Measurements from ENCODE around the gene SMCHD1.
"Not testable (repeated sequence)": the region's sequence is repeated elsewhere in the genome, so short reads cannot be mapped to it uniquely, and the experiment has no call there.

Gene SMCHD1

DNA sequence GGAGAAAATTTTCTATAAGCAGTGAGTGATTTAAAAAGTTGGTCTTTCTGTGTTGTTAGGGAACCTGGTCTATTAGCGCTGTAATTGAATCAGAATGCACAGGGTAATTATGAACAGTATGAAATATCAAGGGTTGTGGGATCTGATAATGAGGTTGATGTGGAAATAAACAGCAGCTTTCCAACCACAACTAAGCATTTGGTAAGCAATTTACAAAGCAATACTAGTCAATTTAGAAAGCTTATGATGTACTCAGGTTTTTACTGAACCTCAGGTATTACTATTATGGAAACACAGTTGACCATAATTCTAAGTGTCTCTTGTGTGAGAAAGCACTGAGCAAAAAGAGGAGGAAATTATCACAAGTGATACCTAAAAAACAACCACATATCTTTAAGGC is 11.0 kb upstream of the SMCHD1 start:
- Mint-ChIP-seq H3K36me3 (ENCODE audit: low read depth) (no peaks in the 10 kb centered on the region), H3K4me3 (no peak overlapping the region), H3K4me1 (ENCODE audit: low read depth) (peaks cover 35% of the 10 kb centered on the region), H3K27me3 (no peaks in the 10 kb centered on the region), H3K9me3 (no peaks in the 10 kb centered on the region), H3K27ac (no peak overlapping the region)
- intact Hi-C loops (cut with micrococcal nuclease) = loop anchor here (5.0 kb wide), 1 partner anchor 37 kb away; no protein-coding TSS in a partner anchor

DNA sequence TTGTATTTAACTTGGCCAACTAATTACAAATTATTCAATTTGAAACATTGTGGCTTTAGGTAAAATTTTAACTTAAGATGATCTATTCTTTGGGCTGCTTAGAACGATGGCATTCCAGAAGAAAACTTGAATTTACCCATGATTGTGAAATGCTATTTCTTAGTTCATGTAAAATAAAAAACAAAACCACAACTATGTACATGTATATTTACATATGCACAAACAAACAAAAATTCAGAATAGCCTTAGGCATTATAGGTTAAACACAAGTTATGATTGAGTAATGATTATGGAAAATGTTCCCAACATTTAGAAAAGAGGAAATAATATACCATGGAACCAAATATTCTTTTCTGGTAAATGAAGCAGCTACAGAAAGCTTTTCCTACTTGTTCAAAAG is 3.5 kb upstream of the SMCHD1 start:
- H3K4me1 Mint-ChIP-seq (ENCODE audit: low read depth) = peaks cover 26% of the 10 kb centered on the region
- H3K4me3 Mint-ChIP-seq = no peak overlapping the region
- intact Hi-C loops (cut with micrococcal nuclease) = no loop called here
- no peak overlapping the region for H3K27ac Mint-ChIP-seq
- H3K9me3 Mint-ChIP-seq = no peaks in the 10 kb centered on the region
- no peaks in the 10 kb centered on the region for H3K27me3 Mint-ChIP-seq
- peaks cover 21% of the 10 kb centered on the region for H3K36me3 Mint-ChIP-seq (ENCODE audit: low read depth)

DNA sequence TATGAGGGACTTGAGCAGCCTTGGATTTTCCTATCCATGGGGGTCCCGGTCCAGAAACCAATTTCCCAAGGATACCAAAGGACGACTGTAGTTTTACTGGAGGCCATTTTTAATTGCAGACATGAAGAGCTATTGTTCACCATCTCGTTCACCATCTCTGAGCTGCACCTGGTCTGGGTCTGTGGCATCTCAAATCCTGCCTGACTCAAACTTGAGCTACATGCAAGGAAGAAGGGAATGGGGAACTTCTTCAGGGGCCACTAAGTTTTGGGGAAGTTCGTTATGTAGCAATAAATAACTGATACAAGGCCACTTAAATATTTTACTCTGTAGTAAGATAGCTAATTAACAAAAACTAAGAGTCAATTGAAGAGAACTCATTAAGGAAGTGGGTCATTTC is 2.1 kb upstream of the SMCHD1 start:
- H3K36me3 Mint-ChIP-seq (ENCODE audit: low read depth) = peaks cover 22% of the 10 kb centered on the region

DNA sequence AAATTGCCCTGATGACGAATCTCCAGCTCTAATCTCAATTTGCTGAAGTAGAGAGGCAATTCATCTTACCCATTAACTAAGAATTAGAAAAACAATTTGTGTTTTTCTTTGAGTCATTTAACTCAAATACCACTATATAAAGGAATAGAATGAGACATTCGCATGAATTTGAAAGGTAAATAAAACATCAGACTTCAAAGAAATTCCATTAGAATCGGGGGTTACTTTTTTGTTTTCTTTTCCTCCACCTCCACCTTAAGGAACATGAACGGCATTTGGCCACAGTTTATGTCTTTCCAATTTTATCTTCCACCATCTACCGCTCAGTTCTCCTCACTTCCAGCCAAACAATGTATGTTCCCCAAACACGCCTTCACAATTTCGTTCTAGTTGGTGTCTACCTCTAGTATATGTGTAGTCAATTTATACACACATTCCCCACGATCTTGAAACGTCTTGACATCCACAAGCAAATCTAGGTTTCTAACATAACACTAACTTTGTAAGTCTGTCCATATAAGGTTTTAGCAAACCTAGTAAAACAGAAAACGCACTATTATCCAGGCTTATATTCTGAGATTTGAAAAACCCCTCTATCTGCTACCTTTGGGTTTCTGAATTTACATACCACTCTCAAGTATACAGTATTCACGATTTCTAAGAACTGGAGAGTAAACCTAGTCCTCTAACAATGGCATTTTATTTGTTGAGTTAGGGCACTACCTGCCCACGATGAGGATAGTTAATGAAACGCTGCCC is 1.2 kb upstream of the SMCHD1 start:
- Mint-ChIP-seq H3K27me3 (no peaks in the 10 kb centered on the region), H3K4me3 (peak overlapping the region; percentile 94), H3K4me1 (ENCODE audit: low read depth) (peaks cover 33% of the 10 kb centered on the region), H3K9me3 (no peaks in the 10 kb centered on the region), H3K27ac (peak overlapping the region; percentile 98), H3K36me3 (ENCODE audit: low read depth) (peaks cover 22% of the 10 kb centered on the region)
- intact Hi-C loops (cut with micrococcal nuclease) = no loop called here

More for the DNA sequence above, 2.1 kb upstream of the SMCHD1 start:
- H3K27ac Mint-ChIP-seq = peak overlapping the region; percentile 98
- H3K9me3 Mint-ChIP-seq = no peaks in the 10 kb centered on the region
- no peaks in the 10 kb centered on the region for H3K27me3 Mint-ChIP-seq
- H3K4me1 Mint-ChIP-seq (ENCODE audit: low read depth) = peaks cover 33% of the 10 kb centered on the region
- intact Hi-C loops (cut with micrococcal nuclease) = no loop called here
- H3K4me3 Mint-ChIP-seq = no peak overlapping the region

DNA sequence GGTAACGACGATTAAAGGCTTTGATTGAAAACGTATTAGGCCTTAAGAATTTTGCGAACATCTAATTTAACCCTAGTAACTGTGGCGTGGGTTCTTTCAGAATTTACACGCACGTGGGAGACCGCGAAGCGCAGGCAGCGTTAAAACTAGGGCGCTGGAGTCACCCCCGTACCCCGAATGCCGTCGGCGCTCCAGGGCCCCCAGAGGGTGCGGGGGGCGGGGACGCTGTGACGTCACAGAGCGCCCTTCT is 673 bp upstream of the SMCHD1 start:
- Mint-ChIP-seq H3K27ac (peak overlapping the region; percentile 98), H3K4me3 (peak overlapping the region; percentile 94), H3K27me3 (no peaks in the 10 kb centered on the region), H3K9me3 (no peaks in the 10 kb centered on the region), H3K4me1 (ENCODE audit: low read depth) (peaks cover 28% of the 10 kb centered on the region), H3K36me3 (ENCODE audit: low read depth) (peaks cover 22% of the 10 kb centered on the region)
- intact Hi-C loops (cut with micrococcal nuclease) = loop anchor here (1.0 to 5.0 kb wide), 4 partner anchors 48 to 592 kb away; partner anchors contain the start of genes LPIN2, METTL4, MYL12A and NDC80

DNA sequence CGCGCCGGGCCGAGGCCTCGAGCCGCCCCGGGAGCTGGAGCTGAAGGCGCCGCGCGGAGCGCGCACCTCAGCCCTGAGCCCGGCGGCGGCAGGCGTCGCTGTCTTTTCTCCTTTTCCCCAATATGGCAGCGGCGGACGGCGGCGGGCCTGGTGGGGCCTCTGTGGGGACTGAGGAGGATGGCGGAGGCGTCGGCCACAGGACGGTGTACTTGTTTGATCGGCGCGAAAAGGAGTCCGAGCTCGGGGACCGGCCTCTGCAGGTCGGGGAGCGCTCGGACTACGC is 369 bp downstream of the SMCHD1 start:
- H3K4me3 Mint-ChIP-seq = peak overlapping the region; percentile 94
- intact Hi-C loops (cut with micrococcal nuclease) = loop anchor here (1.0 to 5.0 kb wide), 4 partner anchors 49 to 591 kb away; partner anchors contain the start of genes LPIN2, METTL4, MYL12A and NDC80
- H3K36me3 Mint-ChIP-seq (ENCODE audit: low read depth) = peaks cover 25% of the 10 kb centered on the region
- H3K9me3 Mint-ChIP-seq = no peaks in the 10 kb centered on the region
- H3K27me3 Mint-ChIP-seq = no peaks in the 10 kb centered on the region
- peaks cover 24% of the 10 kb centered on the region for H3K4me1 Mint-ChIP-seq (ENCODE audit: low read depth)
- H3K27ac Mint-ChIP-seq = peak overlapping the region; percentile 98

DNA sequence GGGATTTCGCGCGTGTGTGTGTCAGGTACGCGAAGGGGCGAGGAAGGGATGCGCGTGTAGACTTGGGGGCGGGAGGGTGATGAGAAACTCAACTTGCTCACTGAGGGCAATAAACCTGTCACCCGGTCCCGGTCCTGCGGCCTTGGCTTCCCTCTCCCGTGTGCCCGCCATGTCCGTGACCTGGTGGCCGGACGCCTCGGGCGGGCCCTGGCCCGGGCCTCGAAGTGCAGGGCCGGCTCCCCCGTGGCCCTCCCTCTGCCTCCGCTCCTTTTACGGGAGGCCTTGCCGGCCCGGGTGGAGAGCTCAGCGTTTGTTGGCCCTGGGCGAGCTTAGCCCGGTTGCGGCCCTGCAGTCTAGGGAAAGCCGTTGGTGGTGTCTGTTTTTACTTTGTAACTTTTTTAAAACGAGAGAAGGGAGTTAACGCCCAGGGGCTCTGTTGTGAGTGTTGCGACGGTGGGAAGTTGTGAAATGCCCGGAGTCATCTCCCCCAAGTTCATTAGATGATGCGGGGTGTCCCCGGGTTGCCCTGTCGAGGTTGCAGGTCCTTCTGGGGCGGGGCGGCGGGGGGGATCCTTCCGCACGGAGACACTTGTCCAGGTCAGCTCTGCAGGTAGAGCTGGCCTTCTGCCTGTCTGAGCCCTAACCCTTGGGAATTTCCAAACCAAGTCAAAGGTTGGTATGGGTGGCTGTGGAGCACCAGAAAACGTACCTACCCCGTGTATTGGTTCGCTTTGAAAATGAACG is 883 bp downstream of the SMCHD1 start:
- intact Hi-C loops (cut with micrococcal nuclease) = loop anchor here (5.0 kb wide), 3 partner anchors 49 to 591 kb away; partner anchors contain the start of genes LPIN2 and MYL12A
- Mint-ChIP-seq H3K9me3 (no peaks in the 10 kb centered on the region), H3K27me3 (no peaks in the 10 kb centered on the region), H3K4me3 (peak overlapping the region; percentile 94), H3K27ac (peak overlapping the region; percentile 98), H3K36me3 (ENCODE audit: low read depth) (peaks cover 30% of the 10 kb centered on the region), H3K4me1 (ENCODE audit: low read depth) (peaks cover 30% of the 10 kb centered on the region)

DNA sequence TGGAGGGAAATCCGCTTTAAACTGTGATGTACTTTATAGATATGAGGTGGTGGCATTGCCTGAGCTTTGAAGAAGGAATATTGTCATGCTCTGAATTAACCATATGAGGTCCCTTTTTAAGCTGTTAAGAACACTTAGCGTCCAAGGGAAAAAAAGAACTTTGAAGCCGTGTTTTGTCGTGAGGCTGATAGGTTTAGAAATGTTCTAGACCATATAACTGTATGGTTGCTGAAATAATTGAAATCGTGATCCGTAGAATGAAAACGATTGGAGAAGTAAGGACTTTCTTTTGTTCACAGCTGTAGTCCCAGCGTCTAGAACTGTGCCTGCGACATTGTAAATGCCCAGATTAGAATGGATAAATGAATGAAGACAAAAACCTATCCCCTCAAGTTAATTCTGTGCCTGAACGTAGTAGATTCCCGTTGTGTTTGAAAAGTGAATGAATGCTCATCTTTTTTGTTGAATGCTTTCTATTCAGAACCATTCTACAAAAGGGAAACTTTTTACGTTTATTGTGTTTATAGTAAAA is 1.5 kb downstream of the SMCHD1 start:
- Mint-ChIP-seq H3K9me3 (no peaks in the 10 kb centered on the region), H3K36me3 (ENCODE audit: low read depth) (peaks cover 33% of the 10 kb centered on the region), H3K27ac (peak overlapping the region; percentile 98), H3K4me1 (ENCODE audit: low read depth) (peaks cover 33% of the 10 kb centered on the region), H3K4me3 (peak overlapping the region; percentile 94), H3K27me3 (no peaks in the 10 kb centered on the region)
- intact Hi-C loops (cut with micrococcal nuclease) = loop anchor here (5.0 kb wide), 3 partner anchors 50 to 590 kb away; partner anchors contain the start of genes LPIN2 and MYL12A

DNA sequence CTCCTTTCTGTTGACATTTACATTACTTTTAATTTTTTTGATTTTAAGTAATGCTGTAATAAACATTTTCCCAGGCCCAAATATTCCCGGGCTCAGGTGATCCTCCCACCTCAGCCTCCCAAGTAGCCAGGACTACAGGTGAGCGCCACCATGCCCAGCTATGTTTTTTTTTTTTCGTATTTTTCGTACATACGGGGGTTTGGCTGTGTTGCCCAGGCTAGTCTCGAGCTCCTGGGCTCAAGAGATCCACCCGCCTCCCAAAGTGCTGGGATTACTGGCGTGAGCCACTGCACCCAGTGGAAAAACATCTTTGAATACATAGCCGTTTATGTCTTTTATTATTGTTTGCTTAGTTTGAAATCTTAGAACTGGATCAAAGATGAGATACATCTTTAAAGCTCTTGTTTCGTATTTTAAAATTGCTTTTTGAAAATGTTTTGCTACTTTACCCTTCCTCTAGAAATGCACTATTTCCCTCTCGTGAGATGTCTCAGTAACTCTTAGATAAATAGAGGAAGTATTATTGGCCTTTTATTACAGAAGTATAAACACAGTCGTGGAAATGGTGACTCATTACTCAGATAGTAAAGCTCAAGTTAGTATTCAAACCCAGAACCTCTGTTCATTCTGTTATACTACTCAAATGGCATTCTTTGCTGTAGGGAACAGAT is 2.4 kb downstream of the SMCHD1 start:
- Mint-ChIP-seq H3K4me3 (peak overlapping the region; percentile 71), H3K4me1 (ENCODE audit: low read depth) (peaks cover 35% of the 10 kb centered on the region), H3K36me3 (ENCODE audit: low read depth) (peaks cover 34% of the 10 kb centered on the region), H3K27ac (peak overlapping the region; percentile 81), H3K27me3 (no peaks in the 10 kb centered on the region), H3K9me3 (no peaks in the 10 kb centered on the region)
- intact Hi-C loops (cut with micrococcal nuclease) = loop anchor here (5.0 kb wide), 3 partner anchors 51 to 589 kb away; partner anchors contain the start of genes LPIN2 and MYL12A

DNA sequence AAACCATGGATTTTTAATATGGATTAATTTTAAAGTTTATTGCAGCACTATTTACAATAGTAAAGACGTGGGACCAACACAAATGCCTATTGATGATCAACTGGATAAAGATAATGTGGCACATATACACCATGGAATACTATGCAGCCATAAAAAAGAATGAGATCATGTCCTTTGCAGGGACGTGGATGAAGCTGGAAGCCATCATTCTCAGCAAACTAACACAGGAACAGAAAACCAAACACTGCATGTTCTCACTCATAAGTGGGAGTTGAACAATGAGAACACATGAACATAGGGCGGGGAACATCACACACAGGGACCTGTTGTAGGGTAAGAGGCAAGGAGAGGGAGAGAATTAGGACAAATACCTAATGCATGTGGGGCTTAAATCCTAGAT is 5.3 kb downstream of the SMCHD1 start:
- H3K4me3 Mint-ChIP-seq; intact Hi-C loops (cut with micrococcal nuclease); H3K27ac Mint-ChIP-seq; H3K9me3 Mint-ChIP-seq; H3K27me3 Mint-ChIP-seq: not testable (repeated sequence)
- H3K4me1 Mint-ChIP-seq (ENCODE audit: low read depth) = peaks cover 47% of the 10 kb centered on the region
- peaks cover 38% of the 10 kb centered on the region for H3K36me3 Mint-ChIP-seq (ENCODE audit: low read depth)

DNA sequence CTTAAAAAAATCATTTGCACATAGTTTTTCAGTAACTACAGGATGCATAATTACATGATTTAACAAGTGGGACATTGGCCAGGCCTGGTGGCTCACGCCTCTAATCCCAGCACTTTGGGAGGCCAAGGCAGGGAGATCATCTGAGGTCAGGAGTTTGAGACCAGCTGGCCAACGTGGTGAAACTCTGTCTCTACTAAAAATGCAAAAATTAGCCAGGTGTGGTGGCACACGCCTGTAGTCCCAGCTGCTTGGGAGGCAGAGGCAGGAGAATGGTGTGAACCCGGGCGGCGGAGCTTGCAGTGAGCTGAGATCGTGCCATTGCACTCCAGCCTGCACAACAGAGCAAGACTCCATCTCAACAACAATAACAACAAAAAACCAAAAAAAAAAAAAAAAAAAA is 6.8 kb downstream of the SMCHD1 start:
- intact Hi-C loops (cut with micrococcal nuclease); H3K4me3 Mint-ChIP-seq; H3K27me3 Mint-ChIP-seq; H3K9me3 Mint-ChIP-seq; H3K27ac Mint-ChIP-seq: not testable (repeated sequence)
- H3K36me3 Mint-ChIP-seq (ENCODE audit: low read depth) = peaks cover 36% of the 10 kb centered on the region
- H3K4me1 Mint-ChIP-seq (ENCODE audit: low read depth) = peaks cover 47% of the 10 kb centered on the region

DNA sequence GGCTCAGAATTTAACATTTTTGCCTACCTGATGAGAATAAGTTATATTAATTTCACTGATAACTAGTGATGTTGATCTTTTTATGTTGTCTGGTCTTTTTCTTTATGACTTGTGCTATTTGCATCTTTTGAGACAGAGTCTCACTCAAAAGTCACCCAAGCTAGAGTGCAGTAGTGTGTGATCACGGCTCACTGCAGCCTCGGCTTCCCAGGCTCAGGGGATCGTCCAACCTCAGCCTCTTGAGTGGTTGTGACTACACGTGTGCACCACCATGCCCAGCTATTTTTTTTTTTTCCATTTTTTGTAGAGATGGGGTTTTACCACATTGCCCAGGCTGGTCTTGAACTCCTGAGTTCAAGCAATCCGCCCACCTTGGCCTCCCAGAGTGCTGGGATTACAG is 7.5 kb downstream of the SMCHD1 start:
- H3K36me3 Mint-ChIP-seq (ENCODE audit: low read depth) = peaks cover 43% of the 10 kb centered on the region
- peak overlapping the region; percentile 57 for H3K27ac Mint-ChIP-seq
- intact Hi-C loops (cut with micrococcal nuclease) = no loop called here
- no peak overlapping the region for H3K4me3 Mint-ChIP-seq
- no peaks in the 10 kb centered on the region for H3K9me3 Mint-ChIP-seq
- H3K27me3 Mint-ChIP-seq = no peaks in the 10 kb centered on the region
- H3K4me1 Mint-ChIP-seq (ENCODE audit: low read depth) = peaks cover 43% of the 10 kb centered on the region

DNA sequence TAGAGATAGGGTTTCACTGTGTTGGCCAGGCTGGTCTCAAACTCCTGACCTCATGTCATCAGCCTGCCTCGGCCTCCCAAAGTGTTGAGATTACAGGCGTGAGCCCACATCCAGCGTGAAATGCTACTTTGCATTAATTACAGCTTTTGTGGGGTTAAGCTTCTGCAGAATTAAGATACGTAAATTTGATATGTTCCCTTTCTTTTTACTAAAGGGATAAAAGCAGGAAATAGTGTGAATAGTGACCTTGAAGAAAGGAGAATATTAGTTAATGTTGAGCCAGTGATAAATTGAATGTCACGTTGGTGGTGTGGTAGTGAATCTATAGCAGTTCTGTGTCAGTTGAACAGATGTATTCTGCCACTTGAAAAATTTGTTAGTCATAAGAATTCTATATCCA is 16.9 kb downstream of the SMCHD1 start:
- no peak overlapping the region for H3K27ac Mint-ChIP-seq
- H3K9me3 Mint-ChIP-seq = no peaks in the 10 kb centered on the region
- no peak overlapping the region for H3K4me3 Mint-ChIP-seq
- intact Hi-C loops (cut with micrococcal nuclease) = no loop called here
- no peaks in the 10 kb centered on the region for H3K27me3 Mint-ChIP-seq
- no peaks in the 10 kb centered on the region for H3K4me1 Mint-ChIP-seq (ENCODE audit: low read depth)
- peaks cover 99% of the 10 kb centered on the region for H3K36me3 Mint-ChIP-seq (ENCODE audit: low read depth)

DNA sequence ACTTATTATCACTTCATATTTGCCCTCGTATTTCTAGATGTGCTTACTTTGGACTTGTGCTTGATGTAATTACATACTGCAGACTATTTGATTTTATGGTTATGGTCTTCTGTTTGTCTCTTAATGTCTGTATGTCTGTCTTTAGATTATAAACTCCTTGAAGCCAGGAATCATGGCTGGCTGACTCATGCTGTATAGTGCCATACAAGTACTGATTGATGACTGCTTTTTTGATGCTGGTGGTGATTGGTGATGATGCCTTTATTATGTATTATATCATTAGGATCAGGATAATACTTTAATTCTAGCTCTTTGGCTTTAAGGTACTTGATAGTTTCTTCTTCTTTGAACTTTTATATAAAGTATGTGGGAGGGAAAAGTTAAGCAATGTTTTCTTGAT is 17.3 kb downstream of the SMCHD1 start:
- intact Hi-C loops (cut with micrococcal nuclease) = no loop called here

More for the DNA sequence above, 17.3 kb downstream of the SMCHD1 start:
- Mint-ChIP-seq H3K27ac (no peak overlapping the region), H3K9me3 (no peaks in the 10 kb centered on the region), H3K4me1 (ENCODE audit: low read depth) (no peaks in the 10 kb centered on the region), H3K4me3 (no peak overlapping the region), H3K36me3 (ENCODE audit: low read depth) (peaks cover 99% of the 10 kb centered on the region), H3K27me3 (no peaks in the 10 kb centered on the region)
